KMS-11 (cell line): ENCODE results near the gene CSMD2.

Experiments used
- H2AFZ ChIP-seq: fragments of 200-600 bp; sonication (generic); 2 replicates; pipeline ENCODE4 v1.6.1; 2016; ENCODE audit warnings: antibody characterized with exemption, mixed run types, low read depth
- H3K27ac ChIP-seq: fragments of 200-600 bp; sonication (generic); 2 replicates; pipeline ENCODE4 v1.6.1; 2016; ENCODE audit warnings: mild to moderate bottlenecking, mixed run types
- H3K27me3 ChIP-seq: fragments of 200-600 bp; sonication (generic); 2 replicates; pipeline ENCODE4 v1.6.1; 2017; ENCODE audit warnings: mild to moderate bottlenecking, low read depth, mixed run types, moderate library complexity; ENCODE audit not compliant: insufficient read depth
- H3K36me3 ChIP-seq: fragments of 200-600 bp; sonication (generic); 2 replicates; pipeline ENCODE4 v1.6.1; 2017; ENCODE audit warnings: mild to moderate bottlenecking, mixed run types; ENCODE audit not compliant: insufficient read depth
- H3K4me1 ChIP-seq: fragments of 200-600 bp; sonication (generic); 2 replicates; pipeline ENCODE4 v1.6.1; 2016; ENCODE audit warnings: mild to moderate bottlenecking, low read depth, mixed run types; ENCODE audit not compliant: poor library complexity, severe bottlenecking
- H3K4me2 ChIP-seq: fragments of 200-600 bp; sonication (generic); 2 replicates; pipeline ENCODE4 v1.7.0; 2016; ENCODE audit warnings: mild to moderate bottlenecking, mixed run types
- H3K4me3 ChIP-seq: fragments of 200-600 bp; sonication (generic); IDR thresholded peaks from 2 replicates; pipeline ENCODE4 v1.6.1; 2017; ENCODE audit warnings: low read depth, low read length, mixed read lengths; ENCODE audit not compliant: insufficient read depth
- H3K79me2 ChIP-seq: fragments of 200-600 bp; sonication (generic); 2 replicates; pipeline ENCODE4 v1.6.1; 2016; ENCODE audit warnings: low read depth, mixed run types; ENCODE audit not compliant: insufficient read depth
- H3K9ac ChIP-seq: fragments of 200-600 bp; sonication (generic); 2 replicates; pipeline ENCODE4 v1.6.1; 2016; ENCODE audit warnings: mild to moderate bottlenecking, mixed run types
- H4K20me1 ChIP-seq: fragments of 200-600 bp; sonication (generic); 2 replicates; pipeline ENCODE4 v1.6.1; 2016; ENCODE audit warnings: mild to moderate bottlenecking, mixed run types; ENCODE audit not compliant: insufficient read depth
- TF ChIP-seq, protein P1 (sequence below): fragments of 200-600 bp; sonication (generic); conservative IDR thresholded peaks from 2 replicates; pipeline ENCODE4 v1.6.1; 2017; ENCODE audit warnings: low read depth, mild to moderate bottlenecking, antibody characterized with exemption, low read length, moderate library complexity, mixed read lengths

The CSMD2 gene

DNA sequence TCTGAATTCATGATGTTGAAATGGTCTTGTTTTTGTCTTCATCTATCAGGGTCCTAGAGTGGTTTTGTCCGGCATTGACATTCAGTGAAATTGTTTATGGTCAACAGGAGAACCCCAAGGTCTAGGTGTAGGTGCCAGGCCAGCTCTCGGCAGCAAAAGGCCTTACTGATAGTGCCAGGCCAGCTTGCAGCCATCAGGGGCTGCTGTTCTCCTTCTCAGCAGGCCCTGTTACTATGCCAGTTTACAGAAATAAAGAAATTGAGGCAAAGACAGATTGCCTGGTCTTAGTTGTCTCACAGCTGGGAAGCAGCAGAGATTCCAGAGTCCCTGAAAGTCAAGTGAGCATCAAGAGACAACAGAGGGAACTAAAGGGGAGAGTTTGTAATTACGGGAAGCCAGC is 289.2 kb downstream of the CSMD2 start:
- H3K36me3 ChIP-seq = no peaks in the 10 kb centered on the region
- H3K4me1 ChIP-seq = no peaks in the 10 kb centered on the region
- H3K4me2 ChIP-seq = no peak overlapping the region
- H3K9ac ChIP-seq = no peak overlapping the region
- H3K4me3 ChIP-seq = no peak overlapping the region
- H3K79me2 ChIP-seq = no peaks in the 10 kb centered on the region
- TF ChIP-seq, protein P1, sequence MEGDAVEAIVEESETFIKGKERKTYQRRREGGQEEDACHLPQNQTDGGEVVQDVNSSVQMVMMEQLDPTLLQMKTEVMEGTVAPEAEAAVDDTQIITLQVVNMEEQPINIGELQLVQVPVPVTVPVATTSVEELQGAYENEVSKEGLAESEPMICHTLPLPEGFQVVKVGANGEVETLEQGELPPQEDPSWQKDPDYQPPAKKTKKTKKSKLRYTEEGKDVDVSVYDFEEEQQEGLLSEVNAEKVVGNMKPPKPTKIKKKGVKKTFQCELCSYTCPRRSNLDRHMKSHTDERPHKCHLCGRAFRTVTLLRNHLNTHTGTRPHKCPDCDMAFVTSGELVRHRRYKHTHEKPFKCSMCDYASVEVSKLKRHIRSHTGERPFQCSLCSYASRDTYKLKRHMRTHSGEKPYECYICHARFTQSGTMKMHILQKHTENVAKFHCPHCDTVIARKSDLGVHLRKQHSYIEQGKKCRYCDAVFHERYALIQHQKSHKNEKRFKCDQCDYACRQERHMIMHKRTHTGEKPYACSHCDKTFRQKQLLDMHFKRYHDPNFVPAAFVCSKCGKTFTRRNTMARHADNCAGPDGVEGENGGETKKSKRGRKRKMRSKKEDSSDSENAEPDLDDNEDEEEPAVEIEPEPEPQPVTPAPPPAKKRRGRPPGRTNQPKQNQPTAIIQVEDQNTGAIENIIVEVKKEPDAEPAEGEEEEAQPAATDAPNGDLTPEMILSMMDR = no peak
- H3K27me3 ChIP-seq = no peaks in the 10 kb centered on the region
- H2AFZ ChIP-seq = no peak overlapping the region
- no peaks in the 10 kb centered on the region for H4K20me1 ChIP-seq
- H3K27ac ChIP-seq = no peak overlapping the region

DNA sequence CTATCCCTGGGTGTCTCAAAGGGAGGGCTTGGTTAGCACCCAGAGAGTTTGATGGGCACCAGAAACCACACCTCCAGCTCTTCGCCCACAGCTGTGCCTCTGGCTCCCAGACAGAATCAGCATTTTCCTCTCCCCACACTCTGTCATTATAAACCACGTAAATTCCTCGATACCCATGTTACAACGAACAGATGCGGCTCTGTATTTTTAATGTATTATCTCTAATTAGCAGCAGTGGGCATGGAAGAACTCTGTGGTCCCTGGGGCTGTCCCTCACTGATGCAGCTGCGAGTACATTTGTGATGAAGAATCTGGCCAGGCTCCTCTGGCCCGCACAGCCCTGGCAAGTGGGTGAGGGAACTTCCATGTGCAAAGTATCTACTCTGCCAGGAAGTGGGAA is 290.4 kb downstream of the CSMD2 start:
- no peak overlapping the region for H2AFZ ChIP-seq
- no peaks in the 10 kb centered on the region for H3K4me1 ChIP-seq
- H3K27me3 ChIP-seq = no peaks in the 10 kb centered on the region
- H3K27ac ChIP-seq = no peak overlapping the region
- H3K79me2 ChIP-seq = no peaks in the 10 kb centered on the region
- no peak overlapping the region for H3K9ac ChIP-seq
- no peaks in the 10 kb centered on the region for H4K20me1 ChIP-seq
- TF ChIP-seq, protein P1 = no peak
- H3K4me3 ChIP-seq = no peak overlapping the region
- H3K4me2 ChIP-seq = no peak overlapping the region
- no peaks in the 10 kb centered on the region for H3K36me3 ChIP-seq

DNA sequence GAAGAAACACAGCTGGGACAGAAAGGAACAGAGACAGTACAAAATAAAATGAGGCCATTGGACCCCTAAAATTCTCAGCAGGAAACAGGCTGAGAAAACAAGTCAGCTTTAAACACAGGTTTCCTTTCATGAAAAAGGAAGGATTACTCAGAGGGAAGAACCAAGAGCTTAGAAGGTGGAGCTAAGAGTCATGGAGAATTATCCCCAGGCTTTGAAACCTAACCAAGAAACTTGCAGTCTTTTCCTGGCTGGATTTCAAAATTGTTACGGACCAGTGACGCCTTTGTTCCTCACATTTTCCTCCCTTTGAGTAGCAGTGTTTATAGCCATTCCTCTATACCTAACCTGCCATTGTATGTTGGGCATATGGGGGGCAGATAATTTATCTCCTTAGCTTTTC is 292.3 kb downstream of the CSMD2 start:
- Histone ChIP-seq H3K9ac (no peak overlapping the region), H3K4me3 (no peak overlapping the region), H2AFZ (no peak overlapping the region), H3K4me1 (no peaks in the 10 kb centered on the region), H4K20me1 (no peaks in the 10 kb centered on the region), H3K36me3 (no peaks in the 10 kb centered on the region), H3K79me2 (no peaks in the 10 kb centered on the region), H3K27ac (no peak overlapping the region), H3K4me2 (no peak overlapping the region), H3K27me3 (no peaks in the 10 kb centered on the region)
- TF ChIP-seq, protein P1 = no peak

DNA sequence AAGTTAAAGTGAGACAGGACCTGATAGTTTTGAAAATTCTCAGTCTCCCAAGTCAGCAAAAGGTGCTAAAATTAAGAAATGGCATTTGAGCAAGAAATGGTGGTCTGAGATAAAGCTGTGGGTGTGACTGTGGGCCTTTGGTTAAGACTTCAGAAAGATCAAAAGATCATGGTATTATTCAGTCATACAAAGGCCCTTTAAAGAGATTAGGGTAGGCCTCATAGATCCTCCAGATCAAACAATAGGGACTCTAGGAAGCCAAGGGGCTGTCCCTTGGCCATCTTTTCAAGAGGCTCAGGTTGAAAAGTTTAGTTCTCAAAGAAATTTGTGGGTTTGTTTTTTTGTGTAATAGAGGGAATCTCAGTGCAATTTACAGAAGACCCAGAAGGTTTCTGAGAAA is 292.8 kb downstream of the CSMD2 start:
- no peaks in the 10 kb centered on the region for H3K27me3 ChIP-seq
- no peak overlapping the region for H3K9ac ChIP-seq
- no peaks in the 10 kb centered on the region for H4K20me1 ChIP-seq
- H3K27ac ChIP-seq = no peak overlapping the region
- H3K36me3 ChIP-seq = no peaks in the 10 kb centered on the region
- TF ChIP-seq, protein P1 = no peak
- no peak overlapping the region for H3K4me3 ChIP-seq
- no peak overlapping the region for H3K4me2 ChIP-seq
- no peaks in the 10 kb centered on the region for H3K79me2 ChIP-seq
- H3K4me1 ChIP-seq = no peaks in the 10 kb centered on the region
- H2AFZ ChIP-seq = no peak overlapping the region

DNA sequence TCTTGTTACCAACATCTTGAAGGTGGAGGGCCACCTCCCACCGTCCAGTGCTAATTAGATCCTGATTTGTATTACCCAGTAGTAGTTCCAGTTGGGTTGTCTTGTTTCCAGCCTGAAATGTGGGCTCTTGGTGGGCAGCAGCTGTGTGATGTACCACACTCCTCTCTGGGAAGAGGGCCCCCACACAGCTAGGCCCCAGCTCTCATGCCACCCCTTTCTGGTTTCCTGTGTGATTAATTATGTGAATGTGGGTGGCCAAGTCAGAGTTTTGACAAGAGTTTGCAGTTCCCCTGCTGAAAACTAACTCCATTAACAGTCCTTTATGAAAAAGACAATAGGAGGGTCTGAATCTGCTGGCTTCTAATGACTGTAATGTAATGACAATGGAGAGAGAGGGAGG is 297.3 kb downstream of the CSMD2 start:
- Histone ChIP-seq H3K9ac (no peak overlapping the region), H3K4me2 (no peak overlapping the region), H3K4me3 (no peak overlapping the region), H3K79me2 (no peaks in the 10 kb centered on the region), H3K27ac (no peak overlapping the region), H2AFZ (no peak overlapping the region), H3K4me1 (no peaks in the 10 kb centered on the region), H3K27me3 (peaks cover 4% of the 10 kb centered on the region; the same call in 1 of the 2 replicates), H3K36me3 (no peaks in the 10 kb centered on the region), H4K20me1 (no peaks in the 10 kb centered on the region)
- TF ChIP-seq, protein P1 = no peak
